Frontal cortex (tissue), 4 donors: Measurements from ENCODE around the gene BTK. TPM values are rescaled to one million over a fixed set of nuclear protein-coding genes. Genes with fewer than 3 reads are reported as not detected.
"Not testable (repeated sequence)": the region's sequence is repeated elsewhere in the genome, so short reads cannot be mapped to it uniquely, and the experiment has no call there.

Experiments
- DNase-seq, 2 donors: peaks; one replicate each; pipeline ENCODE4 v3.0.0; 2012; ENCODE audit warnings: low spot score in 2 of 2
- FAIRE-seq: peaks from 2 replicates; lab custom pipeline; 2012; peaks lifted over from hg19 to GRCh38; lab: Jason Lieb, UNC
- small RNA-seq: library from RNA; depleted of rRNA; stranded (forward); fragments of <200 nt; gene quantifications from one replicate; pipeline ENCODE3, GENCODE V24; 2014
- total RNA-seq: library from RNA; depleted of rRNA; stranded (reverse); fragments of >200 nt; gene quantifications from one replicate; pipeline ENCODE4 v1.2.3, GENCODE V29; 2014
- donor health status: control.
- donor health status: control.
- donor health status: control.

Gene BTK
- total RNA-seq, 1 donor from 2014 or later: 0.41 TPM

- DNase-seq: no peak
- FAIRE-seq: no peak
Measured at GRCh38 chrX:101349193-101349562, 36.8 kb downstream of the BTK start.

- peak; percentile 49 to 74 for DNase-seq
- no peak for FAIRE-seq
Measured at GRCh38 chrX:101348452-101349192, 37.4 kb downstream of the BTK start, which contains the start of gene TIMM8A. Gene TIMM8A (minus strand): TSS chrX:101348742. CDS start chrX:101348664, 78 bp downstream.

DNA sequence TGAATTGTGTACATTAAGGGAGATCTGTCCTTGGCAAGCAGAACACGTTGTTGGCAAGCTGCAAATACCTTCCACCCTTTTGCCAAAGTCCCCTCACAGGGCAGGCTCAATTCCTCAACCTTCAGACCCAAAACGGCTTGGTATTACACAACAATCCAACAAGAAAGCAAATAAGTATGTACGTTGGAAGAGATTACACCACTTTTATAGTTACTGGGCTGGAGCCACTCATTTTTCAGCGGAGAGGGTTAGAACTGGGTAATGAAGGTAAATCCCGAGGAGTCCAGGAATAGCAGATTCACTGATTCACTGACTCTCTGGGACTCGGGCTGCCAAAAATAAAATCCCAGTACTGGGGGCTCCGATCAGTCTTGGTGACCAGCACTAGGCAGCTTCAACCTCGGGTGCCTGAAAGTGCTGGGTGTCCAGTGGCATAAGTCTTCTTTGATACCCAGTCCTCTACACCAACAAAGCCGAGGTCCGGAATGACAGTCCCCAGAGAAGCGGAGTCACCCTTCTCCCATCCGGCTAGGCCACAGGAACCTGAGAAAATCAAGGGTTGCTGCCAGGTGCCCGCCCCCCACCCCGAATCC lies 38.0 kb downstream of the BTK start:
- FAIRE-seq (no peak), DNase-seq (no peak)

DNA sequence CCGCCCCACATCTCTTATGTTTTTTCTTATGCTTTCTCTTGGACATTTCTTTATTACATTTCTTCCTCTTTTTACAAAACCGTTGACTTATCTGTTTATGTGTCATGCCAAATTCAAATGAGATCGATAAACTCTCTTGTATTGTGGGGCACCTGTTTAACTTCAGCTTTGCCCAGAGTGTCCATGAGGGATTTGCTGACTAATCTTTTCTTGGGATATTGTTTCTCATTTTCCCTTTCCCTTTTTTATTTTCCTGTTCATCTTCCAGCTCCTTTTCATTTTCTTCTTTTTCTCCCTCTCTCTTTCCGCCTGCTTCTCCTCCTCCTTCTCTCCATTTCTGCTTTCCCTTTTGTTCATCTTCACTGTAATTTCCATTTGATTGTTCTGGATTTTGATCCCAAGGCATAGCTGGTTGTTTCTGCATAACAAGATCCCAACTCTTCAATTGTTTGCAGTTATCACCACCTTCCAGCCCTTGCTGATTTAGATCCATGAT lies 48.2 kb downstream of the BTK start:
- FAIRE-seq (no peak), DNase-seq (no peak)

- DNase-seq, FAIRE-seq: not testable (repeated sequence)
Measured at GRCh38 chrX:101334310-101334709, 51.7 kb downstream of the BTK start.

DNA sequence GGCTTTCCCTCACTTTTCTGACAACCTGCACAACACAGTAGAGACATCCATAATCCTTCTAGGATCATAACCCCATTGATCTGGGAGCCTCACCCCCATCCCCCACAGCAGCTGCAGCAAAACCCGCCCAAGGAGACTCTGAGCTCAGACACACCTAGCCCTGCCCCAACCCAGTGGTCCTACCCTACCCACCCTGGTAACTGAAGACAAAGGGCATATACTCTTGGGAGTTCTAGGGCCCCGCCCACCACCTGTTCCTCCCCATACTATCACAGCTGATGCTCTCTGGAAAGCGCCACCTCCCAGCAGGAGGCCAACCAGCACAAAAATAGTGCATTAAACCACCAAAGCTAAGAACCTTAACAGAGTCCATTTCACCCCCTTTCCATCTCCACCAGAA lies 59.4 kb downstream of the BTK start:
- not testable (repeated sequence) for DNase-seq, FAIRE-seq

DNA sequence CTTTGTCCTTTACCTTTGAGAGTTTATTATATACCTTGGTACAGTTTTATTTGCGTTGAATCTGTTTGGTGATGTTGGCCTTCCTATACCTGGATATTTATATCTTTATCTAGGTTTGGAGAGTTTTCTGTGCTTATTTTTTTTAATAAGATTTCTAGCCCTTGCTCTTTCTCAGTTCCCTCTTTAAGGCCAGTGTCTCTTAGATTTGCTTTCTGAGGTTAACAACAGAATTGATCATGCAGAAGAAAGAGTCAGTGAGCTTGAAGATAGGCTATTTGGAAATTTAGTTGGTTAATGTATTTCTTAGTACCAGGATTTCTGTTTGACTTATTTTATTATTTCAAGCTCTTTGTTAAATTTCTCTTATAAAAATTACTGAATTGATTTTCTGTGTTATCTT lies 82.2 kb downstream of the BTK start:
- DNase-seq (no peak), FAIRE-seq (no peak)

Small RNA genes within 50 kb of the gene (small RNA-seq; reads per million reads assigned to genes)
- not detected for gene RNU6-934P

Other genes with a start within 250 kb of the BTK start
- gene DRP2, start 166.4 kb downstream of the BTK start, total RNA-seq: 5.3 TPM
- gene TAF7L, start 94.9 kb downstream of the BTK start, total RNA-seq: 0.41 TPM
- gene TIMM8A, start 37.4 kb downstream of the BTK start, total RNA-seq: 4.9 TPM
- 301 TPM for gene RPL36A, start 4.8 kb upstream of the BTK start, total RNA-seq
- gene GLA, start 21.7 kb upstream of the BTK start, total RNA-seq: 15.5 TPM
- 110 TPM for gene HNRNPH2, start 22.0 kb upstream of the BTK start, total RNA-seq
- 9.4 TPM for gene ARMCX4, start 99.3 kb upstream of the BTK start, total RNA-seq
- 120 TPM for gene ARMCX1, start 164.4 kb upstream of the BTK start, total RNA-seq
- gene ARMCX6, start 231.8 kb upstream of the BTK start, total RNA-seq: 24.1 TPM
- 66.4 TPM for gene ARMCX3, start 237.0 kb upstream of the BTK start, total RNA-seq